SU-DHL-6 (cell line): Measurements from ENCODE around the gene SLCO4A1.

Experiments used
- CTCF ChIP-seq: fragments of 200-600 bp; sonication (generic); IDR thresholded peaks from one replicate; pipeline ENCODE4 v1.5.1; 2017; ENCODE audit warnings: antibody characterized with exemption, mild to moderate bottlenecking, low read length, moderate library complexity; ENCODE audit not compliant: insufficient read depth, poor library complexity, severe bottlenecking
- EZH2phosphoT487 ChIP-seq: fragments of 200-600 bp; sonication (generic), shearing (Covaris generic); conservative IDR thresholded peaks from 2 replicates; pipeline ENCODE4 v1.6.1; 2018; ENCODE audit warnings: mild to moderate bottlenecking, antibody characterized with exemption, low read length, moderate library complexity, mixed read lengths

GRCh38 chr20:62656919-62657588, 14.8 kb downstream of the SLCO4A1 start:
- TF ChIP-seq CTCF, result no peak
- no peak for TF ChIP-seq EZH2phosphoT487
